ENCODE measurements around the gene TRPV4.

TRPV4 gene

DNA sequence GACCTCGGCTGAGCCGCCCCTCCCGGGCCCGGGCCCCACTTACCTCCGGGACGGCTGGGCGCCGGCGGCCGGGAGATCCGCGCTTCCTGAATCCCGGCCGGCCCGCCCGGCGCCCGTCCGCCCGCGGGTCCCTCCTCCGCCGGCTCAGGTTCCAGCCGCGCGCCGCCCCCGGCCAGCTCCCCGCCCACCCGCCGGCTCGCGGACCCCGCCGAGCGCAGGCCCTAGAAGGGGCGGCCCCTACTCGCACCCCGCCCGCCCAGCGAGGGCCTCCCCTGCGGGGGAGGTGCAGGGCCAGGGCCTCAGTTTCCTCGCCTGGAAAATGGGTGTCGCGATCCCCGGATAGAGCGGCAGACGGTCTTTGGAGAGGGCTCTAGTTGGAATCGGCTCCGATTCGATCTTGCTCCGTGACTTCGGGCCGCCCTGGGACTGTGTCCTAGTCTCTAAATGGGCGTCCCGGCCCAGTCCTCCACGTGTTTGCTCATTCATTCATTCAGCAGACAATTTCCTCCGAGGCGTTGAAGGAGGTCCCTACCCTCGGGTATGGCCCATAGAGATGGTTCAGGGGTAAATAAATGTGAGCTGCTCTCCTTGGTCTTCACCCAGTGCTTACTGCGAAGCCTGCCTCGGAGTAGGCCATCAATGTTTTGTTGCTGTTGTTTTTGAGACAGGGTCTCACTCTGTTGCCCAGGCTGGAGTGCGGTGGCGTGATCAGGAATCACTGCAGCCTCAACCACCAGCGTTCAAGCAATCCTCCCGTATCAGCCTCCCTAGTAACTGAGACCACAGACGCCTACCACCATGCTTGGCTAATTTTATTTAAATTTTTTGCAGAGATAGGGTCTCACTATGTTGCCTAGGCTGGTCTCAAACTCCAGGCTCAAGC, at the start of gene TRPV4:
Gene TRPV4 (minus strand): TSS at position 92 of the 883 bp plus-strand sequence. CDS start 18,602 bp downstream, outside the sequence.
- TF ChIP-seq CTCF (IDR thresholded peaks at IDR 0.05; ENCODE audit: low read depth, low read length): no peak
- DNase-seq (ENCODE audit: extremely low read depth, low read depth): no peak

DNA sequence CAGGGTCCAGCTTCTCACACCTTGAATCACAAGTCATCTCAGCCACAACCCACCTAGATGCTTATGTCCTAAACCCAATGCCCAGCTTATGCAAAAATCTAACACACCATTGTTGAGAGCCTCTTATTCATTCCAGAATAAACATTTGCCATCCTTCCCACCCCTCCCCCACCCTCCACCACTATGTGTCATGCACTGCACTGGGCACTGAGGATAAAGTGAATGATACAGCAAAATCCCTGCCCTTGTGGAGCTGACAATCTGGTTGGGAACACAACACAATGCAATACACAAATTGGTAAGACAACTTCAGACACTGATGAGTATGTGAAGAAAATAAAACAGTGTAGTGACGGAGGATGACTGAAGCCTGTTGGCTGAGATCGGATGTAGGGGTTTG, 48.6 kb upstream of the TRPV4 start:
- no peak for TF ChIP-seq CTCF (IDR thresholded peaks at IDR 0.05; ENCODE audit: low read depth, low read length)
- no peak for DNase-seq (ENCODE audit: extremely low read depth, low read depth)

GRCh38 chr12:109880938-109881337, 47.7 kb upstream of the TRPV4 start:
- TF ChIP-seq CTCF (IDR thresholded peaks at IDR 0.05; ENCODE audit: low read depth, low read length): no peak
- no peak for DNase-seq (ENCODE audit: extremely low read depth, low read depth)

DNA sequence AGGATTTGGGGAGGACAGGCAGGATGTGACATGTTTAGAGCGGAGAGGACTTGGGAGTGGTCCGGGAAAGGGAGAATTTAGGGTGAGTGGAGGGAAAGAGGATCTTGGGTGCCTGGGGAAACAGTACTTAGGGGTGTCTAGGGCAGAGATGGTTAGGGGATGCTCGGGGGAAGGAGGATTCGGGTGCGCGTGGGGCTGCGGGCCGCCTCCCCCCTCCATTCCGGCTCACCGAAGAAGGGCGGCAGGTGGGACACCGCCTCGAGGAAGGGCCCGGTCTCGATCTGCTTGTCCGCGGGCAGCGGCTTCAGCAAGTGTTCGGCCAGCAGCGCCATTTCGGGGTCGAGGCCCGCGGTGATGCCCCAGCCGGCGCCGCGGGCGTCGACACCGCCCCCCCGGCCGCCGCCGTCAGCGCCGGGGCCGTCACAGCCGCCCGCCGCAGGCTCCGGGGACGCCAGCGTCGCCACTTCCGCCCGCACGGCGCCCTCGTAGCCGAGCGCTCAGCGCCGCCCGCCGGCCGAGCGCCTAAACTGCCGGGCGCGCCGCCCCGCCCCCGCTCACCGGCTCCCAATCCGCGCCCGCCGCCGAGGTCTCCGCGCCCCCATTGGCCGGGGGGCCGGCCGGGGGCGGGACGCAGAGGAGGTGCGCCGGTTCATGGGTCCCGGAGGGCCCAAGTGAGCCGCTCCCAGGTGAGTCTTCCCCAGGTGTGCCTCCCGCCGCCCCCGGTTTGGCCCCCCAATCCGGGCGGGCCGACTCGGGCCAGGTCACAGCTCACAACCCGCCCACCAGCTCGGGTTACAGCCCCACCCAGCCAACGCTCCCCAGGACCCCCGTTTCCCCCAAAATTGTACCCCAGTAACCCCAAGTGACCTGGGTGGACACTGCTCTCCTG, 47.1 kb upstream of the TRPV4 start, which contains the start of gene GLTP:
Gene GLTP (minus strand): TSS at position 499 of the 889 bp plus-strand sequence. CDS start 167 bp downstream, at position 332.
- peak; percentile 41 for DNase-seq (ENCODE audit: extremely low read depth, low read depth)
- TF ChIP-seq CTCF (IDR thresholded peaks at IDR 0.05; ENCODE audit: low read depth, low read length): peak; percentile 14; the same call in 1 of the 2 replicates

GRCh38 chr12:109879351-109880042, 46.3 kb upstream of the TRPV4 start:
- TF ChIP-seq CTCF (IDR thresholded peaks at IDR 0.05; ENCODE audit: low read depth, low read length): no peak
- DNase-seq (ENCODE audit: extremely low read depth, low read depth): no peak

DNA sequence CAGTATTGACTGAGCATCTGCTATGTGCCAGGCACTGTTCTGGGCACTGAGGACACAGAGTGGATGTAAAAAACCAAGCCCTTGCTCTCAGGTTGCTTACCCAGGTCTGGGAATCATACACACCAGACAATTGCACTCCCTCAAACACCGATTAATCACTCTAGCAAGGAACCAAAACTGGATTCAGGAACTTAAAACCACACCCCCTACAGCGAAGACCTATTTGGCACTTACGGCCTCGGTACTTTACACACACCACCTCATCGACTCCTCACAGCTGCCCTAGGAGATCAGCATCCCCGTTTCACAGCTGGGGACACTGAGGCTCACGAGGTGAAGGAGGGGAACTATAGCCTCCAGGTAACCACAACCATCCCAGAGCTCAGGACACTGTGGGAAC, 45.6 kb upstream of the TRPV4 start:
- DNase-seq (ENCODE audit: extremely low read depth, low read depth): no peak
- no peak for TF ChIP-seq CTCF (IDR thresholded peaks at IDR 0.05; ENCODE audit: low read depth, low read length)

Measured in AG09319 (cell line).